ENCODE measurements around the gene NMD3. TPM values are rescaled to one million over a fixed set of nuclear protein-coding genes. Genes with fewer than 3 reads are reported as not detected.
"Not testable (repeated sequence)": the region's sequence is repeated elsewhere in the genome, so short reads cannot be mapped to it uniquely, and the experiment has no call there.

NMD3 gene
- polyA plus RNA-seq, 3 donors: 58.1 to 66.8 (median 64.4) TPM

- DNase-seq (ENCODE audit: low read depth in 3 of 3, low spot score in 2 of 3): no peak
Observed at GRCh38 chr3:161274691-161275298, 53.7 kb downstream of the NMD3 start.

GRCh38 chr3:161275919-161276318 lies 54.8 kb downstream of the NMD3 start:
- no peak for DNase-seq (ENCODE audit: low read depth in 3 of 3, low spot score in 2 of 3)

DNA sequence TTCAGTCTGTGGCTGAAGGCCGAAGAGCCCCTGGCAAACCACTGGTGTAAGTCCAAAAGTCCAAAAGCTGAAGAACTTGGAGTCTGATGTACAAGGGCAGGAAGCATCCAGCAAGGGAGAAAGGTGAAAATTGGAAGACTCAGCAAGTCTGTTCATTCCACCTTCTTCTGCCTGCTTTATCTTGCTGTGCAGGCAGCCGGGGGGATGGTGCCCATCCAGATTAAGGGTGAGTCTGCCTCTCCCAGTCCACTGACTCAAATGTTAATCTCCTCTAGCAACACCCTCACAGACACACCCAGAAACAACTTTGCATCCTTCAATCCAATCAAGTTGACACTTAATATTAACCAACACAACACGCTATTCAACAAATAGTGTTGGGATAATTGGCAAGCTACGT lies 61.3 kb downstream of the NMD3 start:
- DNase-seq (ENCODE audit: low read depth in 3 of 3, low spot score in 2 of 3): not testable (repeated sequence)

DNA sequence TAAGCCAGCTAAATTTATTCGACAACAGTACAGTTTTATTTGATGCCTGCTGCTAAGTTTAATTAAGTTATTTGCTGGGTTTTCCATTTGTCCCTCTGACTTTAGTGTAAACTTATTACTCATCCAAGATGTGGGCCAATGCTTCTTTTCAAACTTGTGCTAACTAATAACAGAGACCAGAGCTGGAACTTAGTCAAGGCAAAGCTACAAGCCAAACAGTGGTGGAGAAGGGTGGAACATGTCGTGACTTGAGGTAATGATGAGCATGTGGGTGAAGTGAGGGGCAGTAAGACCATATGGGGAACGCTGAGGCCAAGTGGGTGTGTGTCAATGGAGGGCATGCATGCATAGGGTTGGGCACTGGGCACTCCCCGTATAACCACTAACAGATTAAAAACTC lies 63.9 kb downstream of the NMD3 start:
- DNase-seq (ENCODE audit: low read depth in 3 of 3, low spot score in 2 of 3): no peak

DNA sequence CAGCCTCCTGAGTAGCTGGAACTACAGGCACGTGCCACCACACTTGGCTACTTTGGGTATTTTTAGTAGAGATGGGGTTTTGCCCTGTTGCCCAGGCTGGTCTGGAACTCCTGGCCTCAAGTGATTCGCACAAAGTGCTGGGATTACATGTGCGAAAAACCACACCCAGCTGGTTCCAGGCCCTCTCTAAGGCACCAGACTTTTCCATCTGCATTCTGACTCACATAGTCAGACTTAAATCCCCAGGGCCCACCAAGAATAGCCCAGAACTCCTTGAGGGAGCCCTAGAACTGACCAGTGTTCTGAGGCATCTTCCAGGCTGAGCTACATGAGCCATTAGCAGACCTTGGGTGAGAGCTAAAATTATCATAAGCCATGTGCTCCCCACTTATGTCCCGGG lies 68.1 kb downstream of the NMD3 start:
- DNase-seq (ENCODE audit: low read depth in 3 of 3, low spot score in 2 of 3): no peak

GRCh38 chr3:161291191-161291901 lies 70.2 kb downstream of the NMD3 start:
- DNase-seq (ENCODE audit: low read depth in 3 of 3, low spot score in 2 of 3): no peak

DNA sequence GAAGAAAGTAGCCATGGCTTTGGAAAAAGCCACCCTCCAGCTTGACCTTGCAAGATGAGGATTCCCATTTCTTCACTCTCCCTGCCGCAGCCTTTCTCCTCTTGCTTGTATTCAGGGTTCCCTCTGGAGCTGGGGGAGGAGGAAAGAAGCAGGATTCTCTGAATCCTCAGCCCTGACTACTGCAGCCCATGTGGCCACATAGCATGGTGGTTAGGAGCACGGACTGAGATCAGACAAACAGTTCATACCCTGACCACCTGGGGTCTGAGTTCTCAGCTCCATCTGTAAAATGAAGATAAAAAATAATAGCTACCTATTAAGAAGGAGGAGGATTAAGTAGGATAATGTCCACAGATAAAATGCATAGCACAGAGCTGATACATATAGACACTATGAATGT lies 72.3 kb downstream of the NMD3 start:
- no peak for DNase-seq (ENCODE audit: low read depth in 3 of 3, low spot score in 2 of 3)

- DNase-seq (ENCODE audit: low read depth in 3 of 3, low spot score in 2 of 3): no peak
Observed at GRCh38 chr3:161295325-161295724, 74.2 kb downstream of the NMD3 start.

DNA sequence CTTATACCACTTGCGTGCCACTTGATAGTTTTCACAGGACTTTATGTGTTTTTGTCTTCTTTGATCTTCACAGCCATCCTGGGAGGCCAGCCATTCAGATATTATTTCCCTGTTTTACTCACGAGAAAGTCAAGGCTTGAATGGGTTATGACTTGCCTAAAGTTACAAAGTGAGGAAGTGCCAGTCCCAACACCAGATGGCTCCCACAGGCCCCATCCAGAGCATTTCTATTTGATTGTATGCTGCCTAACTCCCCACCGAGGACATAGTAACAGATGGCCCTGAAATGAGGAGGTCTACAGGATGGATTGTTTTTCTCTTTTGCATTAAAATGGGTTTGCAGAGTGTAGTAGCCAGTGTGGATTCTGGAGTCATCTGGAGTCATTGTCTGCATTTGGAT lies 75.7 kb downstream of the NMD3 start:
- DNase-seq (ENCODE audit: low read depth in 3 of 3, low spot score in 2 of 3): no peak

Other genes with a start within 250 kb of the NMD3 start
- gene B3GALNT1, start 116.0 kb upstream of the NMD3 start, polyA plus RNA-seq (ENCODE audit: insufficient read length in 3 of 3): 10 to 100 TPM; 43.5 to 50.1 (median 45.1) TPM
- 1 to 10 TPM; 3.0 to 5.7 (median 3.4) TPM for gene SPTSSB, start 150.2 kb downstream of the NMD3 start, polyA plus RNA-seq (ENCODE audit: insufficient read length in 3 of 3)